ENCODE data around the gene OR8B2. TPM values are rescaled to one million over a fixed set of nuclear protein-coding genes. Genes with fewer than 3 reads are reported as not detected.

OR8B2 gene
- total and polyA plus RNA-seq, 2 donors: 0.11 TPM; not detected in 1

DNA sequence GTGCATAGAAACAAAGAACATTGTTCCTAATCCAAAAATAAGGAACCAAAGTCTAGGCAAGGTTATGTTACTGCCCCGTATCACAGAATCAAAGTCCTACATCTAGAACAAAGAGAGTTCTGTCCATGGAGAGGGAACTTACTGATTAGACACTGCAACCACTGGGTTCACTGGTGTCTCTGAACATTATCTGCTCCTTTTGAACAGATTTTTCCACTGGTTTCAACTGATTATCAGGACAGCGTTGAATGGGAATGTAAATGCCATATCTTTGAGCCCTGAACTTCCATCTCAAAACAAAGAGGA is 44.2 kb downstream of the OR8B2 start:
- Histone ChIP-seq H3K4me3 (ENCODE audit: low read length in 2 of 2) (no peak overlapping the region), H3K27ac (ENCODE audit: low read depth in 1 of 2, low read length in 1 of 2) (no peak overlapping the region), H3K9me3 (ENCODE audit: control insufficient read depth in 2 of 2, insufficient read depth in 1 of 2, low read length in 1 of 2) (no peaks in the 10 kb centered on the region), H3K4me1 (ENCODE audit: control insufficient read depth in 2 of 2, insufficient read depth in 2 of 2, low read length in 2 of 2) (no peaks in the 10 kb centered on the region), H3K27me3 (ENCODE audit: control insufficient read depth in 2 of 2, insufficient read depth in 1 of 2, low read length in 1 of 2) (no peaks in the 10 kb centered on the region), H3K36me3 (ENCODE audit: control insufficient read depth in 2 of 2, insufficient read depth in 2 of 2, low read length in 1 of 2) (no peaks in the 10 kb centered on the region)
- WGBS: 96% methylated on average over 2 of the region's 2 CpGs
- no peak for DNase-seq (ENCODE audit: low read depth in 6 of 9, low spot score in 9 of 9)

GRCh38 chr11:124339396-124340141 is 44.7 kb downstream of the OR8B2 start:
- Histone ChIP-seq H3K4me3 (ENCODE audit: low read length in 2 of 2) (no peak overlapping the region), H3K36me3 (ENCODE audit: control insufficient read depth in 2 of 2, insufficient read depth in 2 of 2, low read length in 1 of 2) (no peaks in the 10 kb centered on the region), H3K27me3 (ENCODE audit: control insufficient read depth in 2 of 2, insufficient read depth in 1 of 2, low read length in 1 of 2) (no peaks in the 10 kb centered on the region), H3K27ac (ENCODE audit: low read depth in 1 of 2, low read length in 1 of 2) (no peak overlapping the region), H3K9me3 (ENCODE audit: control insufficient read depth in 2 of 2, insufficient read depth in 1 of 2, low read length in 1 of 2) (no peaks in the 10 kb centered on the region), H3K4me1 (ENCODE audit: control insufficient read depth in 2 of 2, insufficient read depth in 2 of 2, low read length in 2 of 2) (no peaks in the 10 kb centered on the region)
- 68% methylated on average over 6 of the region's 6 CpGs for WGBS
- DNase-seq (ENCODE audit: low read depth in 6 of 9, low spot score in 9 of 9): no peak

Other genes starting within 250 kb of the OR8B2 start
- not detected for gene OR10D3, start 201.2 kb downstream of the OR8B2 start, total RNA-seq
- not detected for gene OR10D3, start 201.2 kb downstream of the OR8B2 start, polyA plus RNA-seq
- not detected for gene OR8G1, start 143.4 kb downstream of the OR8B2 start, total RNA-seq
- not detected for gene OR8G1, start 143.4 kb downstream of the OR8B2 start, polyA plus RNA-seq
- 0.05 TPM for gene OR8G5, start 128.1 kb downstream of the OR8B2 start, total RNA-seq
- 0.14 TPM for gene OR8G5, start 128.1 kb downstream of the OR8B2 start, polyA plus RNA-seq
- gene OR8D1, start 70.5 kb downstream of the OR8B2 start, total RNA-seq: not detected
- gene OR8D1, start 70.5 kb downstream of the OR8B2 start, polyA plus RNA-seq: not detected
- not detected for gene OR8D2, start 64.3 kb downstream of the OR8B2 start, total RNA-seq
- not detected for gene OR8D2, start 64.3 kb downstream of the OR8B2 start, polyA plus RNA-seq
- not detected for gene OR8B3, start 14.5 kb upstream of the OR8B2 start, total RNA-seq
- not detected for gene OR8B3, start 14.5 kb upstream of the OR8B2 start, polyA plus RNA-seq
- gene OR8B4, start 40.4 kb upstream of the OR8B2 start, total RNA-seq: not detected
- not detected for gene OR8B4, start 40.4 kb upstream of the OR8B2 start, polyA plus RNA-seq
- gene OR8B8, start 61.2 kb upstream of the OR8B2 start, total RNA-seq: not detected
- under 0.01 TPM for gene OR8B8, start 61.2 kb upstream of the OR8B2 start, polyA plus RNA-seq
- not detected for gene OR8B12, start 159.2 kb upstream of the OR8B2 start, total RNA-seq
- gene OR8B12, start 159.2 kb upstream of the OR8B2 start, polyA plus RNA-seq: not detected
- not detected for gene OR8A1, start 185.5 kb upstream of the OR8B2 start, total RNA-seq
- under 0.01 TPM for gene OR8A1, start 185.5 kb upstream of the OR8B2 start, polyA plus RNA-seq
- not detected for gene PANX3, start 226.9 kb upstream of the OR8B2 start, total RNA-seq
- 0.02 TPM for gene PANX3, start 226.9 kb upstream of the OR8B2 start, polyA plus RNA-seq
- gene TBRG1, start 238.4 kb upstream of the OR8B2 start, total RNA-seq: 15.6 TPM
- gene TBRG1, start 238.4 kb upstream of the OR8B2 start, polyA plus RNA-seq: 49.1 TPM